ENCODE measurements around the gene PTOV1.

- no peak for TF ChIP-seq POLR2A (IDR thresholded peaks at IDR 0.05; ENCODE audit: low read depth, low read length)
- TF ChIP-seq POLR2AphosphoS5 (IDR thresholded peaks at IDR 0.05; ENCODE audit: low read depth, low read length), result no peak
- TF ChIP-seq POU2F2 (IDR thresholded peaks at IDR 0.05; ENCODE audit: low read depth, low read length), result no peak
- no peak for TF ChIP-seq TAF1 (IDR thresholded peaks at IDR 0.05; ENCODE audit: low read depth, low read length)
Measured at GRCh38 chr19:49853852-49854377, 3.0 kb downstream of the PTOV1 start.

All from GM12891 (cell line).